GM20000 (cell line): ENCODE results near the gene ASGR1.
A peak's percentile ranks its signal among the peaks of the same experiment; 100 is the strongest.

ENCODE experiments used
- DNase-seq: peaks from one replicate; pipeline ENCODE4 v3.0.0; 2012; ENCODE audit warnings: low spot score
- TF ChIP-seq, protein P1 (sequence below): IDR thresholded peaks from 2 replicates; pipeline ENCODE4 v1.5.1; 2012; ENCODE audit warnings: mild to moderate bottlenecking, control low read depth; ENCODE audit errors: extremely low read depth, missing control alignments

The ASGR1 gene

DNA sequence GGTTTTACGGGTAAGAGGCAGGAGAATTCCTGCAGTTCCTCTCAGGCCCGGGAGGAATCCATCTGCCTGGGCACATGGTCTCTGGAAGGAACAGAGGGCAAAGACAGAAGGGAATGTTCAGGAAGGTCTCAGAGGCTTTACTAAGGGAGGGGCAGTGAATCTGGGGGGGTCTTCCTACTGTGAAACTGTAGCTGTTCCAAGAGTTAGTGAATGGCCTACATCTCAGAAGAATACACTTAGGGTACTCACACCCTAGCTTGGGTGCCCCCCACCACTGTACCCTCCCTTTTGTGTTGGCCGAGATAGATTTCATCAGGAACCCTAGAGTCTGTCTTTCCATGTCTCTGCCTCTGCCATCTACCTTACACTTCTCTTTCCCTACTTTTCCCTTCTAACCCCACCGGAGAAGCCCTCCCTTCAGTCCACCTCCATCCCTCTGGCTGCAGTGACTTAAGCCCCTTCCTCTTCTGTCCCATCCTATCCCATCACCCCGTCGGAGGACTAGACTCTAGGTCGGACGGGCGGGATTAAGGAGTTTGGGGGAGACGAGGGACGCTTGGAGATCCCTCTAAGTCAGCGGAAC lies 40.1 kb upstream of the ASGR1 start:
- TF ChIP-seq, protein P1, sequence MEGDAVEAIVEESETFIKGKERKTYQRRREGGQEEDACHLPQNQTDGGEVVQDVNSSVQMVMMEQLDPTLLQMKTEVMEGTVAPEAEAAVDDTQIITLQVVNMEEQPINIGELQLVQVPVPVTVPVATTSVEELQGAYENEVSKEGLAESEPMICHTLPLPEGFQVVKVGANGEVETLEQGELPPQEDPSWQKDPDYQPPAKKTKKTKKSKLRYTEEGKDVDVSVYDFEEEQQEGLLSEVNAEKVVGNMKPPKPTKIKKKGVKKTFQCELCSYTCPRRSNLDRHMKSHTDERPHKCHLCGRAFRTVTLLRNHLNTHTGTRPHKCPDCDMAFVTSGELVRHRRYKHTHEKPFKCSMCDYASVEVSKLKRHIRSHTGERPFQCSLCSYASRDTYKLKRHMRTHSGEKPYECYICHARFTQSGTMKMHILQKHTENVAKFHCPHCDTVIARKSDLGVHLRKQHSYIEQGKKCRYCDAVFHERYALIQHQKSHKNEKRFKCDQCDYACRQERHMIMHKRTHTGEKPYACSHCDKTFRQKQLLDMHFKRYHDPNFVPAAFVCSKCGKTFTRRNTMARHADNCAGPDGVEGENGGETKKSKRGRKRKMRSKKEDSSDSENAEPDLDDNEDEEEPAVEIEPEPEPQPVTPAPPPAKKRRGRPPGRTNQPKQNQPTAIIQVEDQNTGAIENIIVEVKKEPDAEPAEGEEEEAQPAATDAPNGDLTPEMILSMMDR, result no peak
- DNase-seq, result no peak

DNA sequence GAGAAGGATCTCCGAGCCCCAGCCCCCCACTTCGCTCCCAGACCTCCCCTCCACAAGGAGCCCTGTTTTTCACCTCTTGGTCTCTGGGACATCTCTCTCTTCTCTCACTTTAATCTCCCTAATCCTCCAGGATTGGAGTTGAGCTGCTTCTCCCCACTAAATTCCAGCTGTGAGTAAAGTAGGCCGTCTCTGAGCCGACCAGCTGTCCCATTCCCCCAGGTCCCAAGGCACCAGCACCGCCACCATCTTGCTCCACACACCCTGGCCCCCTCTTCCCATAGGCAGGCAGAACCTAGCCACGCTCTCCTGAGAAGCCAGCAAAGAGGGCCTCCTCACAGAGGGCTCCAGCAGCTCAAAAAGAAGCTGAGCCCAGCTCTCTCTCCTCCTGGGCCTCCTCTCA lies 39.6 kb upstream of the ASGR1 start:
- DNase-seq, result no peak
- TF ChIP-seq, protein P1, result no peak

DNA sequence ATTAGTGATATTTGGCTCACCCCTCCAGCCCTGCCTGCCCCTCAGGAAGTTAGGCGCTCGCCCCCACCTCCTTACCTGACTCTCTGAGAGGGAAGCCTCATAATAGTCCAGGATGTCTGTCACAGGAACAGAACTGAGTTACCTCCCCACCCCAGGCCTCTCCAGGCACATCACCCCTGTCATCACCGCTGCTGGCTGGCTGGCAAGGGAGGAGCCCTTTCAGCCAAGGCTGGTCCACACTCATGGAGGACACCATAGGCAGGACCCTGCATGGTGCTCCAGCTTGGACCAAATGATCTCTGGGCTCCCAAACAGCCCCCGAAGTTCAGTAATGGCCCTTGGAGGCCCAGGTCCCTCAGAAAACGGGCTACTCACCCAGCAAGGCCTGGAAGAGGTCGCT lies 39.0 kb upstream of the ASGR1 start:
- DNase-seq, result no peak
- TF ChIP-seq, protein P1, result no peak

DNA sequence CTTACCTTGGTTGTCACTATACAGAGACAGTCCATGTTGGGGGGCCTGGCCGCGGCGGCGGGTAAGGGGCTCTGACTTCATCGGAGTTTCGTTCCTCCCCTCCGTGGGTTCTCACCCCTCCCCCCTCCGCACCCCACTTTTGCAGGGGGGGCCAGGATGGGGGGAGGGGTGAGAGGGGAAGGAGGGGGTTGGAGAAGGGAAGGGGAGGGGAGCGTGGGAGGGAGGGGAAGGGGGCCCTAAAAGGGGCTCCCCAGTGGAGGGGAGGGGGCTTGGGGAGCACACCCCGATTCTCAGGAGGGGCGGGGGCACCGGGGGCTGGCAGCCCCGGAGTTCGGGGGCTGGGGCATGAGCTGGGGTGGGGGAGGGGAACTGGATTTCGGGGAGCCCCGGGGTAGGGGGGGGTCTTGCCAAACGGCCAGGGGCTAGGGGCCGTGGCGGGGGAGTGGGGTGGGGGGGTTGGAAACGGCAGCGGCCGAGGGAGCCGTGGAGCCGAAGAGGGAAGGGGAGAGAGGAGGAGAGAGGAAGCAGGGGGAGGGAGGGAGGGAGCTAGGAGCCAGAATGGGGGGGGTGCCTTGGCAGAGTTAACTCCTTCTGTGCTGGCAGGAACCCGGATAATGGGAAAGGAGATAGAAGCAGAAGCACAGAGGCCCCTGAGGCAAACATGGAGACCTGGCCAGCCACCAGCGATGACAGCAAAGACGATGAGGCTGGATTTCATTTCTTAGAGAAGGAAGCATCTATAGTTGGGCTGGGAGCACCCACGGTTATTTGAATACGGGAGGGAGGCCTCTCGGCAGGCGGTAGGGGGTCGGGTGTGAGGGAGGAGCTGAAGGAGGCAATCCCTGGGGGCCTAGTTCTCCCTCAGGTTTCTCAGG lies 38.2 kb upstream of the ASGR1 start:
- TF ChIP-seq, protein P1, result no peak
- peak; percentile 46 for DNase-seq

DNA sequence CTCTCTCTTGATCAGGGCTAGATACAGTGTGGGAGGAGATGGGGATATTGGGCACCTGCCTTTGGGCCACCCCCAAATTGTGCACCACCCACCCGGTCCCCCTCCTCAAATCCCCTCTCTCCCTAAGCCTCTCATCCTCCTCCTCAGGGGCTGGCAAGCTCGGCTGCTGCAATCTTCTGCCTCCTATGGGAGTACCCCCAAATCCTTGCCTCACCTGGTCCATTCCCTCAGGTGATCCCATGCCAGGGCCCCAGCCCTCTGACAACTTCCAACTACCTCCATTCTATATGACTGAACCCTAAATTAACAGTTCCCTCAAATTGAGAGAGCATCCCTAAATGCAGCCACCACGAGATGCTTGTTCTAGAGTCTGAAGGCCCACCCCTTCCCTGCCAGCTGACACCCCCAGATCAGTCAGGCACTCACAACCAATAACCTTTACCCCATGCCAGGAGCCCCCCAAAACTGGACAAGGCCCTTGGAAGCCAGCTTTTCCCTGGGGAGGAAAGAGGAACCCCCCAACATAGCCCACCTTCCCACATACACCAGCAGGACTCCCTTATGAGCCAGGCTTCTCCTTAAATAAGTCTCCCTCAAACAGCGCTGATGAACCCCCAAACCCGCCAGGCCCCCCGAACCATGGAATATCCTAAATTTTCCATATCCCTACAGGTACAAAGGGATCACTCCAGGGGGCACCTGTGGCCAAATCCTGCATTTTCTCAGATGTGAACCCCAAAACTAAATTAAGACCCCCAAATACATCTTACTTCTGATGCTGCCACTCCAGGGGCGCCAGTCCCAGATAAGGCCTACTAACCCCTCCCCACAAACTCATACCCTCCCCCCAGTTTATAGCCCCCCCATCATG lies 37.3 kb upstream of the ASGR1 start:
- TF ChIP-seq, protein P1, result no peak
- no peak for DNase-seq

DNA sequence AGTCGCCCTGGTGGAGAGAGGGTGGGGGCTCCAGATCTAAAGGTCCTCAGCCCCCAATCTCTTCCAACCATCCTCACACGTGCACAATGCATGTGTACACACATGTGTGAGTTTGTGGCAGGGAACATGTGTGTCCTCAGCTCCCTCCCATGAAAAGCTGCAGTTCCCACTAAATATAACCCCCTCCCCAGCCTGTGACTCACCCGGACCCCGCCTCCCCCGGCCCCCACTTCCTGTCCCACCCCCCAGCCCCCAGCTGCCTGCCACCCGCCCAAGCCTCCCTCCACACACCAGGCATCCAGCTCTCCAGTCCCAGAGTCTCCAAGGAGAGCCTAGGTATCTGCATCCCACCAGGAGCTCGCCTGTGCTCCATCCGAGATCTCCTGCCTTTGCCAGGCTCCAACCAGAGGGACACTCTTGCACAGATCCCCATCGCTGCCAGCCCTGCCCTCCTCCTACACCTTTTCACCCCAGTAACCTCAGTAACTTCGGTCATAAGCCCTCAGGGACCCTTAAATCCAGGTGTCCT lies 36.5 kb upstream of the ASGR1 start:
- DNase-seq, result no peak

More for the DNA sequence above, 36.5 kb upstream of the ASGR1 start:
- TF ChIP-seq, protein P1, result no peak
